ENCODE data around the gene PHC2.

The PHC2 gene

GRCh38 chr1:33388805-33389771 lies 41.8 kb downstream of the PHC2 start:
- no peak for DNase-seq

- DNase-seq, result no peak
Measured at GRCh38 chr1:33387625-33388024, 43.3 kb downstream of the PHC2 start.

DNA sequence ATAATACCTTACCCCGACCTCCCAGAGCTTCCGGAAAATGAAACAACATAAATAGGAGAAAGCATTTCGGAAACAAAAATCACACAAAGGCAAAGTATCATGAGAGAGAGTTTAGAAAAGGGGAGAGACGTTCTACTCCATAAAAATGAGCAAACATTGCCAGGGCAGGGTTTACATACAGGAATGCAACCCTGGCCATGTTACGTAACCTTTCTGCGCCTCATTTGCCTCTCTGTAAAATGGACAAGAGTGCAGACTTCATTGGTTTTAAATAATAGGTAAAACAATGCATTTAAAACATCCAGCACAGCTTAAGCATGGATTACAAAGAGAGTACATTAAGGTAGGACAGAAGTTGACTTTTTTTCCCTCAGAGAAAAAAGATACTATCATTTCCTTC lies 45.6 kb downstream of the PHC2 start:
- no peak for DNase-seq

DNA sequence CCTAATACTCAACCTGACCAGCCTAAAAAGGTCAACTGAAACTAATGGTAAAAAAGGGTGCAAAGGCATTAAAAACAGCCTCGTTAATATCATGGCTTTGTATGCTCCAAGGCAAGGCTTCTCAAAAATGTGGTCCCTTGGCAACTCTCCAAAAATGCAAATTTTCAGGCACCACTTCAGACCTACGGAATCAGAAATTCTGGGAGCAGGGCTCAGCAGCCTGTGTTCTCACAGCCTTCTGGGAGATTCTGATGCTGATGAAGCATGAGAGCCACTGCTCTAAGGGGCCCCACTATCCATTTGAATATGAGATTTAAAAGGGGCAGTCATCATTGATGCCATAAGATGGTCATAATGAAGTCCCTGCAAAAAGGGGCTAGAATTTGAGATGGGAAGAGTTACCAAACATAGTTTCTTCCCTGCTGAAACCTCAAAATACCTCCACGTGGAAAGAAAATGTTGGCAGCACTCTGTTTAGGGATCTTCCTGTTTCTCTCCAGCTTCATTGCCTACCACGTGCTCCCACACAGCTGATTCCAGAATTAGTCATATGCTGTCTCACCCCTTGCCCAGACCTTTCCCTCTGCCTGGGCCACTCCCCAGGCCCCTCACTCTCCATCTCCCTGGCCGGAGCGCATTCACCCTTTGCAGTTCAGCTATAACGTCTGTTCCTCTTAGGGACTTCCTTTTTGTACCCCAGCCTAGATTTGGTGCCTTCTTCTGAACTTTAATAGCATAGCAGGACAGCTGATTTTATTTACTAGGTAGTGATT lies 46.7 kb downstream of the PHC2 start:
- peak; percentile 30 to 68 for DNase-seq

- DNase-seq, result no peak
Measured at GRCh38 chr1:33383489-33383888, 47.4 kb downstream of the PHC2 start.

DNA sequence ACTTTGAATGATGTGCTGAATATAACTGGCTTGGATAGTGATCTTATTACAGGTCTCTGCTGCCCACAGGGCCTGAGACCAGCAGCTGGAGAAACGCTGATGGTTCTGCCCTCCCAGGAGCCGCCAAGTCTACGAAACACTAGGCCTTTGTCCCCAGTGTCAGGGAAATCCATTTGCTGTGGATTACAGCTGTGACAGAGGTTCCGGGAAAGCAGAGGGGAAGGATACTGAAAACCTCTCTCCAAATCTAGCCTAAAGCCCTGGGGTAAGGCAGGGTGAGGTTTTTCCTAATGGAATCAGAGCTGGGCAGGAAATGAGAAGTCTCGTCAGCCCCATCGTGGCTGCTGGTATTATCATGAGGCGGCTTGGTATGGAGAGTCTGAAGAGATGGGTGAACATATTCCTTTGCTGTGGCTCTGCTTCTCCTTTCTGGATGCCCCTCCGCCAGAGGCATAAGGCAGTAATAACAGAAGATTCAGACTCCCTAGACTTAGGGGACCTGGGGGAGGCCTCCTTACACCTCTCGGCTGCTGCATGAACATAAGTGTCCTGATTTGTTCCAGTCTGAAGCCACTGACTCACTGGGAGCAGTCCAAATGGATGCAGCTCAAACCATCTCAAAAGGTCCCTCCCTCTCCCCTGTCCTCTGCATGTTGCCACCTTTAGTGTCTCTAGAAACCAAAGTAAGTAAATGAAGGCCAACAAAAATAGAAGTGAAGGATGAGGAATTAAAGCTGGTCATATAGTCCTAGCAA lies 48.1 kb downstream of the PHC2 start:
- no peak for DNase-seq

GRCh38 chr1:33381977-33382376 lies 48.9 kb downstream of the PHC2 start:
- DNase-seq, result no peak

GRCh38 chr1:33380811-33381210 lies 50.1 kb downstream of the PHC2 start:
- no peak for DNase-seq

GRCh38 chr1:33379631-33380354 lies 51.1 kb downstream of the PHC2 start:
- peak; percentile 66 to 84 for DNase-seq

DNA sequence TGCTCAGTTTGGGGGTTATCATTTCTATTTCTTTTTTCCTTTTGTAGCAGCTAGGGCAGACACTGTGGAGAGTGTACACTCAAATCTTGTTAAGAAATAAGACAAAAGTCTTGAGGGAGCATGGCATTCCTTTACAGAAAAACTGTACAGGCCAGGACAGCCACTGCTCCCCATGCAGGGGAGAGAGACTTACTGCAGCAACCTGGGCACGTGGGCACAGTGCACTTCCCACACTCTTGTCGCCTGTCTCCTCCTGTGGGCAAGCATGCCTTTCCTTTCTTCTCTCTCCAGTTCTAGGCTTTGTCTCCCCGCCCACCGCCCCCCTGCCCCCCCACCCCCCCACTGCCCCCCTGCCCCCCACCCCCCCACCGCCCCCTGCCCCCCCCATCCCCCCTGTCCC lies 51.9 kb downstream of the PHC2 start:
- DNase-seq, result peak in 1 of 2 experiments; percentile 27

DNA sequence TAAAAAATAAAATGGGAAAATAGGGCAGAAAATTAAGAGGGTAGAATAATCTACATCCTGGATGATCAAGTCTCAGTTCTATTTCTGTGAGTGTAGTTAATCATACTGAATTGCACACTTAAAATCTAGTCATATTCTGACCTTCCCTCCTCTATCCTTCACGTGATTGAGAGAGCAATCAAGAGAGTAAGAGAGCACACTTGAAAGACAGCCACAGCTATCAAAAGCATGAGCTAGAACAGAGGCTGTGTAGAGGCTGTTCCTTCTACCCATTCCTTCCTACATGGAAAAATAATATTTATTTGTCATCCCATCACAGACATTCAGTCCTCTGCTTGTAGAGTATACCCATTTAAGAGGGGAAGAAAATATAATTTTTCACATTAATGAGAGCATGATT lies 52.4 kb downstream of the PHC2 start:
- peak in 1 of 2 experiments; percentile 14 for DNase-seq

DNA sequence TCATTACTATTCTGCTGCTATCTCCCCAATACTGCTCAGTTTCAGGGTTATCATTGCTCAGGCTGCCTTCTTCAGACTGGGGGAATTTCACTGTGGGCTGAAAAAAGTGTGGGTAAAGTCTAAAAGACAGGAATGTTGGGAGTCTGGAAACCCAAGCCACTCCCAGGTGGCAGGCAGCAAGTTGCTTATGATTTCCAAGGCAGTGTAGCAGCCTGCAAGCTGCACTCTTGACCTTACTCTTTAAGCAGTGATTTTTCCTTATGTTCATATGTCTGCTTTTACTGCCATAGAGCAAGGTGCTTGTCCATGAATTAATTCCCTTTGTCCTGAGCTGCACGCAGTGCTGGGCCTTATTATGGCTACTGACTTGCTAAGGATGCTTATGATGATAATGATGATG lies 53.1 kb downstream of the PHC2 start:
- DNase-seq, result peak; percentile 37 to 53

DNA sequence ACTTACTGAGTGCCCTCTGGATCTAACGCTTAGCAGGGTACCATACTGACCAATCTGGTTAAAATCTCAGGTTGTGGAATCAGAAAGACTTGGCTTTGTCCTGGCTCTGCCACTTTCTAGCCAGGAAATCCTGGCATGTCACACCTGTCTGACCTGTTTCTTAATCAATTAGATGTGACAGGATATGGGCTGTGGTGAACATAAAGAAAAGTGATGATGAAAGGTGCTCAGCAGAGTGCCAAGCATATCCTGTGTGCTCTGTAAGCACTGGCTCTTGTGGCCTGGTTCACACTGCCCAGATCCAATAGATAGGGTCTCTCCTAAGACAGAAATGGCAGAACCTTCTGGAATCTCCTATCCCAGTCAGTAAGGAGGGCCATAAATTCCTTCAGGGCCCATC lies 53.9 kb downstream of the PHC2 start:
- no peak for DNase-seq

- DNase-seq, result peak; percentile 31 to 65
Measured at GRCh38 chr1:33375316-33375715, 55.6 kb downstream of the PHC2 start.

- peak; percentile 64 to 82 for DNase-seq
Measured at GRCh38 chr1:33374336-33375105, 56.4 kb downstream of the PHC2 start.

- no peak for DNase-seq
Measured at GRCh38 chr1:33373606-33374005, 57.3 kb downstream of the PHC2 start.

GRCh38 chr1:33372677-33373076 lies 58.2 kb downstream of the PHC2 start:
- peak in 1 of 2 experiments; percentile 34 for DNase-seq

DNA sequence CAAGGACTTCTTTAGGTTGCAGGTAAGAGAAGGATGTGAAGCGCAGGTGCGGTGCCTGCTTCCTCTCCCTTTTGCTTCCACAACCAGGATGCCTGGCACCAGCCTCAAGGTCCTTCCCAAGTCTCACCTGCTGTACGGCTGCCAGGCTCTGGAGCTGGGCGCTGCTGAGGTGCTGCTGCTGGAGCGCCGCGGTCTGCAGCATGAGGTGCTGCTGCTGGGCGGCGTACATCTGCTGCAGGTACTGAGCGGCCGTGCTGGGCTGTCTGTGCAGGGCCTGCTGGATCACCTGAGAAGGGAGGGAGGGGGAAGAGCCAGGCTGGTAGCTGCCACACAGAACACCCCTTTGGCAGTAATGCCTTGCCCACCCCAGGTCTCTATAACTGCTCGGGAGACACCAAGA lies 58.7 kb downstream of the PHC2 start:
- DNase-seq, result no peak

DNA sequence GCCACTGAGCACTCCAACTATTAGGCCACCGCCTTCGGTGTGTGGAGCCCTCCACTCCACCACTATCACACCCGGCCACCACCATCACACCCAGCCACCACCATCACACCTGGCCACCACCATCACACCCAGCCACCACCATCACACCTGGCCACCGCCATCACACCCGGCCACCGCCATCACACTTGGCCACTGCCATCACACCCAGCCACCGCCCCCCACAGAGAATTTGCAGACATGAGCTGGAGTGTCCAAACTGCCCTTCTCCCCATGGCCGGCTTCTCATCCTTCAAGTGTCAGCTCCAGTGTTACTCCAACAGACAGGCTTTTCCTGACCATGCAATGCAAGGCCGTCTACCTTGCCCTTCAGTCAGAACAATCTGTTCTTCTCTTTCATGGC lies 59.6 kb downstream of the PHC2 start:
- no peak for DNase-seq

DNA sequence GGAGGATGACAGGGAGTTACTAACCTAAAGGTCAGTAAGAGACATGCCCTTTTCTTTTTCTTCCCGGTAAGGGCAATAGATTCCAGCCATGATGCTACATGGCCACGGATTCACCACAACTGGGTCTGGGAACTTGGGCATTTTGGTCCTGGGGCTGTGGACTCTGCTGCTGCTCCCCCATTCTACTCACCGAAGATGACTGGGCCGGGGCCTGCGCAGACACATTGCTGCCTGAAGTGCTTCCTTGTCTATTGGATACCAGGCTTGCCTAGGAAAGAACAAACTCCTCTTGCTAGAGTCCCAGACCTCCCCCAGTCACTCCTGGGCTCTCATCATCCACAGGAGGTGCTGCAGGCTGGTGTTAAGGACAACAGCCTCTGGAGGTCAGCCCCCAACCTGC lies 60.1 kb downstream of the PHC2 start:
- DNase-seq, result no peak

DNA sequence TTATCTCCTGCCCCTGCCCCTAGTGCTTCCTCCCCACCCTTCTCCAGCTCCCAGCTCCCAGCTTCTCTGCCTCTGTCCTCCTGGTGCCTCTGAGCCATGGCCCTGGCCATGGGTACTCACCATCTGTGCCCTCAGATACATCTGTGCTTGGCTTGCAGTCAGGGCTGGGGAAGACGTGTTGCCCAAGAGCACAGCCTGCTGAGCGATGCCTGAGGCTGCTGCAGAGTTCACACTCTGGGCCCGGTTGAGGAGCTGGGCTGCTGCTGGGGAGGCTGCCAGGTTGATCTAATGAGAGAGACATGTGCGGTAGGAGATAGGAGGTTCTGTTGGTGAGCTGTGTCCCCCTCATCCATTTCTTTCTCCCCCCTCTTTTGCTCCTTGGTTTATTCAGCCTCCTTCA lies 60.6 kb downstream of the PHC2 start:
- peak; percentile 31 to 75 for DNase-seq

GRCh38 chr1:33369764-33370163 lies 61.1 kb downstream of the PHC2 start:
- no peak for DNase-seq

Measured in NCI-H524 (cell line).